ENCODE results near the gene CPNE9.

CPNE9 gene

DNA sequence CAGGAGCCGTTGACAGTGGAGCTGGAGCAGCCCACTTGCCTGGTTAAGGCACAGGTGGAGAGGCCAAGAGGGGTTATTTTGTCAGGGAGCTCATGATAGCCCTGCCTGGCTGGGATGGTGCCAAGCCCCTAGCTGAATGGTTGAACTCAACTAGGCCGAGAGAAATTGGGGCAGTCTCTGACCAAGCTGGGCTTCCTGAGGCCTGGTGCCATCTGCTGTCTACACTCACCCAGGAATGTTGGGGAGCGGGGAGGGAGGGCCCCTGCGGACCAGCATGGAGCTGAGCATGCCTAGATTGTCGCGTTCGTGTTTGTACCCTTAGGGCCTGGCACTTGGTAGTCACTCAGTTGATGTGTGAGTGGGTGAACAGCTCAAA, 29.1 kb downstream of the CPNE9 start:
- H3K36me3 ChIP-seq (ENCODE audit: insufficient read depth, low read length), result peaks cover 20% of the 10 kb centered on the region
- H3K27ac ChIP-seq (ENCODE audit: low read depth, low read length), result peak overlapping the region; percentile 87
- H3K4me3 ChIP-seq (ENCODE audit: low read depth in 1 of 2, low read length in 2 of 2), result peak overlapping the region; percentile 61 to 85
- no peaks in the 10 kb centered on the region for H3K9me3 ChIP-seq (ENCODE audit: low read length)
- H3K4me1 ChIP-seq (ENCODE audit: insufficient read depth, low read length), result peaks cover 22% of the 10 kb centered on the region
- no peaks in the 10 kb centered on the region for H3K27me3 ChIP-seq (ENCODE audit: control insufficient read depth in 1 of 2, insufficient read depth in 2 of 2, low read length in 2 of 2)
- peak overlapping the region; percentile 50 for H3K9ac ChIP-seq (ENCODE audit: low read length)

DNA sequence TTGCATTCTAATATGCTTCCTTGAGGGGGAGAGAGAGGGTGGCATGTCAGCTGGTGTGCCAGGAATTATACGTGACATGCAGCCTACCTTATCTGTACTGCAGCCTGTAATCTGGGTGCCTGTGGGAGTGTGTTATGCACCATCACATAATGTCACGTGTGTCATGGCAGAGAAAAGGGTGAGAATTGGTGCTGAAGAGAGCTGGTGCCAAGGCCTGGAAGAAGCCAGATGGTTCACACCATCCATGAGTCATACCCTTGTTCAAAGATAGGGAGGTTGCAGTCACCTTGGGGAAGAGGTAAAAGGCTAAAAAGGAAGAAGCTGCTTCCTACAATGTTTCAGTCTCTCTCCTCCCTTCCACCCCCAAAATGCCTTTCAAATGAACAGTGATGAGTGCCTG, 33.2 kb downstream of the CPNE9 start:
- peaks cover 16% of the 10 kb centered on the region for H3K4me1 ChIP-seq (ENCODE audit: insufficient read depth, low read length)
- H3K4me3 ChIP-seq (ENCODE audit: low read depth in 1 of 2, low read length in 2 of 2), result no peak overlapping the region
- H3K36me3 ChIP-seq (ENCODE audit: insufficient read depth, low read length), result peaks cover 61% of the 10 kb centered on the region
- H3K9me3 ChIP-seq (ENCODE audit: low read length), result no peaks in the 10 kb centered on the region
- H3K9ac ChIP-seq (ENCODE audit: low read length), result no peak overlapping the region
- no peak overlapping the region for H3K27ac ChIP-seq (ENCODE audit: low read depth, low read length)
- no peaks in the 10 kb centered on the region for H3K27me3 ChIP-seq (ENCODE audit: control insufficient read depth in 1 of 2, insufficient read depth in 2 of 2, low read length in 2 of 2)

DNA sequence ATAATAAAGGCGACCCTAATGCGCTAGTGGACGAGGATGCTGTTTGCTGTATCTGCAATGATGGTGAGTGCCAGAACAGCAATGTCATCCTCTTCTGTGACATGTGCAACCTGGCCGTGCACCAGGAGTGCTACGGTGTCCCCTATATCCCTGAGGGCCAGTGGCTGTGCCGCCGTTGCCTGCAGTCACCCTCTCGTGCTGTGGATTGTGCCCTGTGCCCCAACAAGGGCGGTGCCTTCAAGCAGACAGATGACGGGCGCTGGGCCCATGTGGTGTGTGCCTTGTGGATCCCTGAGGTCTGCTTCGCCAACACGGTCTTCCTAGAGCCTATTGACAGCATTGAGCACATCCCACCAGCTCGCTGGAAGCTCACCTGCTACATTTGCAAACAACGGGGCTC, 35.5 kb downstream of the CPNE9 start:
- Histone ChIP-seq H3K27me3 (ENCODE audit: control insufficient read depth in 1 of 2, insufficient read depth in 2 of 2, low read length in 2 of 2) (no peaks in the 10 kb centered on the region), H3K4me3 (ENCODE audit: low read depth in 1 of 2, low read length in 2 of 2) (no peak overlapping the region), H3K9me3 (ENCODE audit: low read length) (no peaks in the 10 kb centered on the region), H3K36me3 (ENCODE audit: insufficient read depth, low read length) (peaks cover 80% of the 10 kb centered on the region), H3K27ac (ENCODE audit: low read depth, low read length) (no peak overlapping the region), H3K9ac (ENCODE audit: low read length) (no peak overlapping the region), H3K4me1 (ENCODE audit: insufficient read depth, low read length) (no peaks in the 10 kb centered on the region)

DNA sequence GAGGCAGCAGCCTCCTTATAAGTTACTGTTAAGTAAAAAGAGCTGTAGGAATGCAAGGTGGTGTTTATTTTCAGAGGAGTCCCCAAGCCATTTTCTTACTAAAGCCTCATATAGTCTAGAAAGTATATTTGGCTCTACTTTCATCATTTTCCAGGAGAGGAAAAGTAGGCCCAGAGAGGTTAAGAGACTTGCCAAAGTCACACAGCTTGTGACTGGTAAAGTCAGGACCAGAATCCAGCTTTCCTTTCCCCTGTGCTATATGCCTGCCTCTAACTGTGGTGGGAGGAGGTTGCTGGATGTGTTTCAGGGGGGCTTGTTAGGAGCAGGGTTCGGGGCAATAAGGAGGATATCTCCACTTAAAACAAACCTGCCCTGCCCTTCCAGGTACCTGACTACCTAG, 38.9 kb downstream of the CPNE9 start:
- H3K36me3 ChIP-seq (ENCODE audit: insufficient read depth, low read length), result peaks cover 100% of the 10 kb centered on the region
- H3K9me3 ChIP-seq (ENCODE audit: low read length), result no peaks in the 10 kb centered on the region
- no peak overlapping the region for H3K27ac ChIP-seq (ENCODE audit: low read depth, low read length)
- no peak overlapping the region for H3K4me3 ChIP-seq (ENCODE audit: low read depth in 1 of 2, low read length in 2 of 2)
- H3K4me1 ChIP-seq (ENCODE audit: insufficient read depth, low read length), result no peaks in the 10 kb centered on the region
- no peak overlapping the region for H3K9ac ChIP-seq (ENCODE audit: low read length)
- no peaks in the 10 kb centered on the region for H3K27me3 ChIP-seq (ENCODE audit: control insufficient read depth in 1 of 2, insufficient read depth in 2 of 2, low read length in 2 of 2)

DNA sequence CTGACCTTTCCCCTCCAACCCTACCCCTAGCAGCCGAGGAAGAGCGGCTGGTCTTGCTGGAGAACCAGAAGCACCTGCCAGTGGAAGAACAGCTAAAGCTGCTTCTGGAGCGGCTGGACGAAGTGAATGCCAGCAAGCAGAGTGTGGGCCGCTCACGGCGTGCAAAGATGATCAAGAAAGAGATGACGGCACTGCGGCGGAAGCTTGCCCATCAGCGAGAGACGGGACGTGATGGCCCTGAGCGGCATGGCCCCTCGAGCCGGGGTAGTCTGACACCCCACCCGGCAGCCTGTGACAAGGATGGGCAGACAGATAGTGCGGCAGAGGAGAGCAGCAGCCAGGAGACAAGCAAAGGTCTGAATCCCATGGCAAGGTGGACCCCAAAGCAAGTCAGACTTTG, 39.9 kb downstream of the CPNE9 start:
- peaks cover 95% of the 10 kb centered on the region for H3K36me3 ChIP-seq (ENCODE audit: insufficient read depth, low read length)
- no peak overlapping the region for H3K4me3 ChIP-seq (ENCODE audit: low read depth in 1 of 2, low read length in 2 of 2)
- H3K4me1 ChIP-seq (ENCODE audit: insufficient read depth, low read length), result peaks cover 2% of the 10 kb centered on the region
- H3K9ac ChIP-seq (ENCODE audit: low read length), result no peak overlapping the region
- H3K27ac ChIP-seq (ENCODE audit: low read depth, low read length), result no peak overlapping the region
- no peaks in the 10 kb centered on the region for H3K27me3 ChIP-seq (ENCODE audit: control insufficient read depth in 1 of 2, insufficient read depth in 2 of 2, low read length in 2 of 2)
- H3K9me3 ChIP-seq (ENCODE audit: low read length), result no peaks in the 10 kb centered on the region

DNA sequence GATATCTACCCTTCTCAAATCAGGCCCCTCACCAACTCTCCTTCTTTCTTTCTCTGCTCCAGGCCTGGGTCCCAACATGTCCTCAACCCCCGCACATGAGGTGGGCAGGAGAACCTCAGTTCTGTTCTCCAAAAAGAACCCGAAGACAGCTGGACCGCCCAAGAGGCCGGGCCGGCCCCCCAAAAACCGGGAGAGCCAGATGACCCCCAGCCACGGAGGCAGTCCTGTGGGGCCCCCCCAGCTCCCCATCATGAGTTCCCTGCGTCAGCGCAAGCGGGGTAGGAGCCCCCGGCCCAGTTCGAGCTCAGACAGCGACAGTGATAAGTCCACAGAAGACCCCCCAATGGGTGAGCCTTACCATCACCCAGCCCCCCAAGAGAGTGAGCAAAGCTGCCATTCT, 40.5 kb downstream of the CPNE9 start:
- Histone ChIP-seq H3K36me3 (ENCODE audit: insufficient read depth, low read length) (peaks cover 89% of the 10 kb centered on the region), H3K27me3 (ENCODE audit: control insufficient read depth in 1 of 2, insufficient read depth in 2 of 2, low read length in 2 of 2) (no peaks in the 10 kb centered on the region), H3K4me1 (ENCODE audit: insufficient read depth, low read length) (peaks cover 8% of the 10 kb centered on the region), H3K9ac (ENCODE audit: low read length) (no peak overlapping the region), H3K4me3 (ENCODE audit: low read depth in 1 of 2, low read length in 2 of 2) (no peak overlapping the region), H3K27ac (ENCODE audit: low read depth, low read length) (no peak overlapping the region), H3K9me3 (ENCODE audit: low read length) (no peaks in the 10 kb centered on the region)

DNA sequence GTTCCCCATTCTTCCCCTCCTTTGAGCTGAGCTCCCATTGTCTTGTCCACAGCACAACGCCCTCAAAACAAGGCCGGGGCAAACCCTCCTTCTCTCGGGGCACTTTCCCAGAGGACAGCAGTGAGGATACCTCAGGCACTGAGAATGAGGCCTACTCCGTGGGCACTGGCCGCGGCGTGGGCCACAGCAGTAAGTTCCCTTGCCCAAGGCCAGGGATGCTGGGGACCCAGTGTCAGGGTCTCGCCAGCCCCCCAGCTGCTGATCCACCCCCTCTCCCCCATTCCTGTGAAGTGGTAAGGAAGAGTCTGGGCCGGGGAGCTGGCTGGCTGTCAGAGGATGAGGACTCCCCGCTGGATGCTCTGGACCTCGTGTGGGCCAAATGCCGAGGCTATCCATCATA, 41.9 kb downstream of the CPNE9 start:
- no peak overlapping the region for H3K9ac ChIP-seq (ENCODE audit: low read length)
- no peaks in the 10 kb centered on the region for H3K9me3 ChIP-seq (ENCODE audit: low read length)
- H3K4me3 ChIP-seq (ENCODE audit: low read depth in 1 of 2, low read length in 2 of 2), result no peak overlapping the region
- H3K27me3 ChIP-seq (ENCODE audit: control insufficient read depth in 1 of 2, insufficient read depth in 2 of 2, low read length in 2 of 2), result no peaks in the 10 kb centered on the region
- H3K27ac ChIP-seq (ENCODE audit: low read depth, low read length), result no peak overlapping the region
- peaks cover 76% of the 10 kb centered on the region for H3K36me3 ChIP-seq (ENCODE audit: insufficient read depth, low read length)
- H3K4me1 ChIP-seq (ENCODE audit: insufficient read depth, low read length), result peaks cover 14% of the 10 kb centered on the region

- no peaks in the 10 kb centered on the region for H3K27me3 ChIP-seq (ENCODE audit: control insufficient read depth in 1 of 2, insufficient read depth in 2 of 2, low read length in 2 of 2)
- no peaks in the 10 kb centered on the region for H3K9me3 ChIP-seq (ENCODE audit: low read length)
- no peak overlapping the region for H3K9ac ChIP-seq (ENCODE audit: low read length)
- H3K4me3 ChIP-seq (ENCODE audit: low read depth in 1 of 2, low read length in 2 of 2), result no peak overlapping the region
- peaks cover 22% of the 10 kb centered on the region for H3K4me1 ChIP-seq (ENCODE audit: insufficient read depth, low read length)
- H3K27ac ChIP-seq (ENCODE audit: low read depth, low read length), result no peak overlapping the region
- peaks cover 72% of the 10 kb centered on the region for H3K36me3 ChIP-seq (ENCODE audit: insufficient read depth, low read length)
Observed at GRCh38 chr3:9746330-9746729, 42.7 kb downstream of the CPNE9 start.

GRCh38 chr3:9747267-9747666, 43.6 kb downstream of the CPNE9 start:
- H3K4me1 ChIP-seq (ENCODE audit: insufficient read depth, low read length), result peaks cover 30% of the 10 kb centered on the region
- no peaks in the 10 kb centered on the region for H3K9me3 ChIP-seq (ENCODE audit: low read length)
- no peak overlapping the region for H3K27ac ChIP-seq (ENCODE audit: low read depth, low read length)
- H3K9ac ChIP-seq (ENCODE audit: low read length), result no peak overlapping the region
- no peaks in the 10 kb centered on the region for H3K27me3 ChIP-seq (ENCODE audit: control insufficient read depth in 1 of 2, insufficient read depth in 2 of 2, low read length in 2 of 2)
- peaks cover 72% of the 10 kb centered on the region for H3K36me3 ChIP-seq (ENCODE audit: insufficient read depth, low read length)
- no peak overlapping the region for H3K4me3 ChIP-seq (ENCODE audit: low read depth in 1 of 2, low read length in 2 of 2)

GRCh38 chr3:9748031-9748430, 44.4 kb downstream of the CPNE9 start:
- no peak overlapping the region for H3K9ac ChIP-seq (ENCODE audit: low read length)
- H3K9me3 ChIP-seq (ENCODE audit: low read length), result no peaks in the 10 kb centered on the region
- no peak overlapping the region for H3K4me3 ChIP-seq (ENCODE audit: low read depth in 1 of 2, low read length in 2 of 2)
- H3K27me3 ChIP-seq (ENCODE audit: control insufficient read depth in 1 of 2, insufficient read depth in 2 of 2, low read length in 2 of 2), result no peaks in the 10 kb centered on the region
- H3K27ac ChIP-seq (ENCODE audit: low read depth, low read length), result no peak overlapping the region
- H3K36me3 ChIP-seq (ENCODE audit: insufficient read depth, low read length), result peaks cover 72% of the 10 kb centered on the region
- peaks cover 30% of the 10 kb centered on the region for H3K4me1 ChIP-seq (ENCODE audit: insufficient read depth, low read length)

DNA sequence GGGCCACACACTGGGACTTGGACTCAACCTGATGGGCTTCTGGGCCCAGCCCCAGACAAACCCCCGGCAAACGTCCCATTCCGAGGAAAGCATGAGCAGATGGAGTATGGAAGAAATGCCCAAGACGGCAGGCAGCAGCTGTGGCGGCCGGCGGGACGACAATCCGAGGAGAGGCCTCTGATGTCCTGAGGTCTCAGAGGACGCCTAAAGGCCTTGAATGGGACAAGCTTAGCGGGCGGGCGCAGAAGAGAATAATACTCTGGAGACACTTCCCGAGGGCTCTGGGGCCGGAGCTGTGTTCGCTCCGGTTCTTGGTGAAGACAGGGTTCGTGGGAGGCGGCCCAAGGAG, 45.6 kb downstream of the CPNE9 start:
- H3K9ac ChIP-seq (ENCODE audit: low read length), result peak overlapping the region; percentile 85
- H3K4me1 ChIP-seq (ENCODE audit: insufficient read depth, low read length), result peaks cover 30% of the 10 kb centered on the region
- no peaks in the 10 kb centered on the region for H3K27me3 ChIP-seq (ENCODE audit: control insufficient read depth in 1 of 2, insufficient read depth in 2 of 2, low read length in 2 of 2)
- no peaks in the 10 kb centered on the region for H3K9me3 ChIP-seq (ENCODE audit: low read length)
- H3K36me3 ChIP-seq (ENCODE audit: insufficient read depth, low read length), result peaks cover 67% of the 10 kb centered on the region
- peak overlapping the region; percentile 61 to 89 for H3K4me3 ChIP-seq (ENCODE audit: low read depth in 1 of 2, low read length in 2 of 2)
- H3K27ac ChIP-seq (ENCODE audit: low read depth, low read length), result peak overlapping the region; percentile 95

DNA sequence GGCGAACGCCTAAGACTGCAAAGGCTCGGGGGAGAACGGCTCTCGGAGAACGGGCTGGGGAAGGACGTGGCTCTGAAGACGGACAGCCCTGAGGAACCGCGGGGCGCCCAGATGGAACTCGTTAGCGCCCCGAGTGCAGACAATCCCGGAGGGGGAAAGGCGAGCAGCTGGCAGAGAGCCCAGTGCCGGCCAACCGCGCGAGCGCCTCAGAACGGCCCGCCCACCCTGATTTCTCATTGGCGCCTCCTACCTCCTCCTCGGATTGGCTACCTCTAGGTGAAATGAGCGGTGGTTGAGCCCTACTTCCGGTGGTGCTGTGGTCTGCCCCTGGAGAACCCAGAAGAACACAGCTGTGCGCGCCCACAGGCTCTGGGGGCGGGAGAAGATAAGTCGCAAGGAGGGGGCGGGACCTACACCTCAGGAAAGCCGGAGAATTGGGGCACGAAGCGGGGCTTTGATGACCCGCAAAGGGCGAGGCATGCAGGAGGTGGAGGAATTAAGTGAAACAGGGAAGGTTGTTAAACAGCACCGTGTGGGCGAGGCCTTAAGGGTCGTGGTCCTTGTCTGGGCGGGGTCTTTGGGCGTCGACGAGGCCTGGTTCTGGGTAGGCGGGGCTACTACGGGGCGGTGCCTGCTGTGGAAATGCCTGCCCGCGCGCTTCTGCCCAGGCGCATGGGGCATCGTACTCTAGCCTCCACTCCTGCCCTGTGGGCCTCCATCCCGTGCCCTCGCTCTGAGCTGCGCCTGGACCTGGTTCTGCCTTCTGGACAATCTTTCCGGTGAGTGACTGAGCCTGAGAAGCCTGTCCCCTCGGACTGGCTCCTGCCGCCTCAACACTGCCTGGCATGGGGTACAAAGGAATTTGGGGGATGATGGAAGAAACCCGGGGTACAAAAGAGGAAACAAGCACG, 46.3 kb downstream of the CPNE9 start, which contains the start of gene OGG1:
OGG1 (plus strand) TSS at position 308 of the 911 bp plus-strand sequence; CDS start at position 643, 335 bp downstream.
- H3K27me3 ChIP-seq (ENCODE audit: control insufficient read depth in 1 of 2, insufficient read depth in 2 of 2, low read length in 2 of 2), result no peaks in the 10 kb centered on the region
- peak within 1 kb of the TSS; percentile 85 for H3K9ac ChIP-seq (ENCODE audit: low read length)
- peaks cover 36% of the 10 kb centered on the region for H3K4me1 ChIP-seq (ENCODE audit: insufficient read depth, low read length)
- no peaks in the 10 kb centered on the region for H3K9me3 ChIP-seq (ENCODE audit: low read length)
- peaks cover 67% of the 10 kb centered on the region for H3K36me3 ChIP-seq (ENCODE audit: insufficient read depth, low read length)
- peak within 1 kb of the TSS; percentile 61 to 89 for H3K4me3 ChIP-seq (ENCODE audit: low read depth in 1 of 2, low read length in 2 of 2)
- H3K27ac ChIP-seq (ENCODE audit: low read depth, low read length), result peak within 1 kb of the TSS; percentile 95

Measured in muscle layer of colon (tissue), 2 donors.